ENCODE measurements around the gene HPGD. TPM values are rescaled to one million over a fixed set of nuclear protein-coding genes. Genes with fewer than 3 reads are reported as not detected.

HPGD gene
- total and polyA plus RNA-seq, 12 donors, result 0.36 to 2.5 (median 1.2) TPM

DNA sequence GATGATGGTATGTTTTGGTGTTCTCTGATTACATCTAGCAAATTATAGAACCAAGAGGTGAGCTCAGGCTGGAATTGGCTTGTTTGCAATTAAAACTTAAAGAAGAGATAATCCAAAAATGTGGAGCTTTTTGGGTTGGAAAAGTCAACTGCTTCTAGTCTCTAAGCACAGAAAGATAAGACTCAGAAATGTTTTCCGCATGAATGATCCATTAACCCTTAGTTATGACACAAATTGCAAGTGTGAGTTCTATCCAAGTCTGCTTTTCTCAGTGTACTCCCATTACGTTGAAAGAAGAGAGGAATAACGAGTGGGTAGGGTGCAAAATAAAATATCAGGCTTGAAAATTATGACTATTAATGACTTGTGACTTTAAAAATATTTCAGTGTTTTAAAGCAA lies 38.5 kb downstream of the HPGD start:
- H3K27me3 ChIP-seq, result no peaks in the 10 kb centered on the region
- H3K9me3 ChIP-seq, result peaks cover 0 to 3% (median 0%) of the 10 kb centered on the region in 11 donors
- no peak for DNase-seq
- intact Hi-C loops (cut with DNase I), result no loop called here
- no peaks in the 10 kb centered on the region for H3K4me1 ChIP-seq
- ATAC-seq, result no peak
- H3K4me3 ChIP-seq, result no peak overlapping the region
- H3K27ac ChIP-seq, result no peak overlapping the region
- TF ChIP-seq, protein P1, sequence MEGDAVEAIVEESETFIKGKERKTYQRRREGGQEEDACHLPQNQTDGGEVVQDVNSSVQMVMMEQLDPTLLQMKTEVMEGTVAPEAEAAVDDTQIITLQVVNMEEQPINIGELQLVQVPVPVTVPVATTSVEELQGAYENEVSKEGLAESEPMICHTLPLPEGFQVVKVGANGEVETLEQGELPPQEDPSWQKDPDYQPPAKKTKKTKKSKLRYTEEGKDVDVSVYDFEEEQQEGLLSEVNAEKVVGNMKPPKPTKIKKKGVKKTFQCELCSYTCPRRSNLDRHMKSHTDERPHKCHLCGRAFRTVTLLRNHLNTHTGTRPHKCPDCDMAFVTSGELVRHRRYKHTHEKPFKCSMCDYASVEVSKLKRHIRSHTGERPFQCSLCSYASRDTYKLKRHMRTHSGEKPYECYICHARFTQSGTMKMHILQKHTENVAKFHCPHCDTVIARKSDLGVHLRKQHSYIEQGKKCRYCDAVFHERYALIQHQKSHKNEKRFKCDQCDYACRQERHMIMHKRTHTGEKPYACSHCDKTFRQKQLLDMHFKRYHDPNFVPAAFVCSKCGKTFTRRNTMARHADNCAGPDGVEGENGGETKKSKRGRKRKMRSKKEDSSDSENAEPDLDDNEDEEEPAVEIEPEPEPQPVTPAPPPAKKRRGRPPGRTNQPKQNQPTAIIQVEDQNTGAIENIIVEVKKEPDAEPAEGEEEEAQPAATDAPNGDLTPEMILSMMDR (IDR thresholded peaks at IDR 0.05), result no peak
- WGBS, 2 donors, result 78% methylated on average over 3 of the region's 3 CpGs
- no peaks in the 10 kb centered on the region for H3K36me3 ChIP-seq

DNA sequence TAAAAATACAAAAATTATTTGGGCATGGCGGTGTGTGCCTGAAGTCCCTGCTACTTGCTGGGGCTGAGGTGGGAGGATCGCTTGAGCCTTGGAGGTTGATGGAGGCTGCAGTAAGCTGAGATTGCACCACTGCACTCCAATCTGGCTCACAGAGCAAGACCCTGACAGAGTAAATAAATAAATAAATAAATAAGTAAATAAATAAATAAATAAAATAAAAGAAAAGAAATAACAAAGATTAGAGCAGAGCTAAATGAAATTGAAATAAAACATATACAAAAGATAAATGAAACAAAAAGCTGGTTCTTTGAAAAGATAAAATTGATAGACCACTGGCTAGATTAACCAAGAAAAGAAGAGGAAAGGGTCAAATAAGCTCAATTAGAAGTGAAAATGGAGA lies 43.1 kb downstream of the HPGD start:
- H3K36me3 ChIP-seq, result no peaks in the 10 kb centered on the region
- H3K4me3 ChIP-seq, result no peak overlapping the region
- TF ChIP-seq, protein P1 (IDR thresholded peaks at IDR 0.05), result no peak
- intact Hi-C loops (cut with DNase I), result no loop called here
- H3K27me3 ChIP-seq, result no peaks in the 10 kb centered on the region
- DNase-seq, result no peak
- H3K4me1 ChIP-seq, result no peaks in the 10 kb centered on the region
- 98 to 99% methylated on average over 2 of the region's 2 CpGs for WGBS, 2 donors
- ATAC-seq, result no peak
- H3K9me3 ChIP-seq, result peaks cover 0 to 13% (median 0%) of the 10 kb centered on the region in 11 donors
- H3K27ac ChIP-seq, result no peak overlapping the region

DNA sequence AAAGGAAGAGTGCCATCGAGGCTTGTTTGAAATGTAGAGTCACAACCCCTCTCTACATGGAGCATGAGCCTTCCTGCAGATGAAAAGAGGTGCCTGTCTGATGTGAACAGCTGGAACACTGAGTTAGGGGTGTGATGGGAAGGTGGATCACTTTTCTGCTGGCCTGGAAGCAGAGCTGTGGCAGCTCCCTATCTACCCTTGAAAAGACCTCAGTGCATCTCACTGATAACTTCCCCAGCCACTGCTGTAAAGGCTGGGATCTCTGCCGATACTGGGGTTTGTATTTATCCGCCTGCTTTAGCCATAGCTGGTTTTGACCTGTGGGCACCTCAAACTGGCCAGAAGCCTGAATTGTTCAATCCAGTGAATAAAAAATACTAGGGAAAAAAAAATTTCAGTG lies 46.8 kb downstream of the HPGD start:
- WGBS, 2 donors, result 72 to 90% methylated on average over 3 of the region's 3 CpGs
- Histone ChIP-seq H3K27me3 (no peaks in the 10 kb centered on the region), H3K4me1 (no peaks in the 10 kb centered on the region), H3K27ac (no peak overlapping the region), H3K9me3 (peaks cover 0 to 9% (median 0%) of the 10 kb centered on the region in 11 donors), H3K36me3 (no peaks in the 10 kb centered on the region), H3K4me3 (no peak overlapping the region)
- TF ChIP-seq, protein P1 (IDR thresholded peaks at IDR 0.05), result no peak
- intact Hi-C loops (cut with DNase I), result no loop called here
- DNase-seq, result no peak
- ATAC-seq, result no peak

DNA sequence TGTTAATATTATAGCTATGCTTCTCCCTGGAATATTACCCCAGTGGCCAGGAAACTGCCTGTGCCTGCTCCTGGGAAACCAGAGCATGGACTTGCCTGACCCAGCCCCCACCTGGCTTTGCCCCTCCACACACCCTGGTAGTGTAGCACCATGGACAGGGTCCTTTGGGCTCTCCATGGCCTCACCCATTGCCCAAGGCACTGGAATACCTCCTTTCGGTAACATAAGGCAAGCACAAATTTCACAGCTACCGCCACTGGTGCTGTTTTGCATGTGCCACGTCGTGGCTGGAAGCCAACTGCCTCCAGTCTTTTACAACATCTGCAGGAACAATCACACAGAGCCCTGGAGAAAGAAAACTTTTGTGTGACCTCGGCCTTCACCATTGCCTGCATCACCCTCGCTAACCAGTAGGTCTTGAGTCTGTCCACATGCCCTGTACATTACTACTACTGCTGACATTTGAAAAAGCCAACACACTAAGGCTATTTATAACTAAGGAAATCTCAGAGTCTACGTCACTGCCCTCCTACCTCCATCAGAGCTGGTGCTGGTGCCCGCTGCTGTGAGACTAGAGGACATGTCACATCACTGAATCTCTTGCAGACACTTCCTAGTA lies 47.7 kb downstream of the HPGD start:
- WGBS, 2 donors, result 74 to 76% methylated on average over 8 of the region's 8 CpGs
- Histone ChIP-seq H3K4me3 (no peak overlapping the region), H3K27me3 (no peaks in the 10 kb centered on the region), H3K27ac (no peak overlapping the region), H3K4me1 (no peaks in the 10 kb centered on the region), H3K9me3 (peaks cover 0 to 9% (median 0%) of the 10 kb centered on the region in 11 donors), H3K36me3 (no peaks in the 10 kb centered on the region)
- no peak for ATAC-seq
- DNase-seq, result no peak
- intact Hi-C loops (cut with DNase I), result no loop called here
- TF ChIP-seq, protein P1 (IDR thresholded peaks at IDR 0.05), result no peak
